PC-9 (cell line): Measurements from ENCODE around the gene ADRA2B. TPM values are rescaled to one million over a fixed set of nuclear protein-coding genes. Genes with fewer than 3 reads are reported as not detected.

Source experiments
- BruUV-seq: library from RNA; stranded (reverse); fragments of 400-500 nt; replicated peaks from 2 replicates; lab custom pipeline; 2021; lab: Mats Ljungman, UMichigan
- CTCF ChIA-PET: fragments of 300-600 bp; sonication (Branson Sonifier 250); formaldehyde crosslinking; loops from one replicate; lab custom pipeline; 2022; ENCODE audit warnings: antibody characterized with exemption; lab: Charles Lee
- POLR2A ChIA-PET: fragments of 300-600 bp; sonication (Branson Sonifier 250); formaldehyde crosslinking; loops from one replicate; lab custom pipeline; 2022; ENCODE audit warnings: antibody characterized with exemption; ENCODE audit not compliant: unreplicated experiment; lab: Charles Lee
- DNase-seq, 2 experiments: peaks; one replicate each; pipeline versions ENCODE4 v3.0.0 to v3.0.0-alpha.2; 2015 to 2022; ENCODE audit warnings: mixed read lengths in 1 of 2
- H2AFZ ChIP-seq: fragments of 200-600 bp; sonication (generic); 2 replicates; pipeline ENCODE4 v1.8.1; 2017; ENCODE audit warnings: antibody characterized with exemption
- H3F3A ChIP-seq: fragments of 200-600 bp; sonication (generic); 2 replicates; pipeline ENCODE4 v1.8.1; 2017; ENCODE audit warnings: antibody characterized with exemption, mild to moderate bottlenecking, low read depth; ENCODE audit not compliant: insufficient read depth
- H3K27ac ChIP-seq: fragments of 200-600 bp; sonication (generic); 2 replicates; pipeline ENCODE4 v1.6.1; 2016; ENCODE audit warnings: mixed run types
- H3K27me3 ChIP-seq: fragments of 200-600 bp; sonication (generic); 2 replicates; pipeline ENCODE4 v1.6.1; 2016; ENCODE audit warnings: low read depth, mixed run types; ENCODE audit not compliant: insufficient read depth
- H3K36me3 ChIP-seq: fragments of 200-600 bp; sonication (generic); 2 replicates; pipeline ENCODE4 v1.6.1; 2016; ENCODE audit warnings: low read depth, mixed run types
- H3K4me1 ChIP-seq: fragments of 200-600 bp; sonication (generic); replicated peaks from 2 replicates; pipeline ENCODE4 v1.6.1; 2016; ENCODE audit warnings: mixed run types; ENCODE audit not compliant: insufficient read depth
- H3K4me2 ChIP-seq: fragments of 200-600 bp; sonication (generic); 2 replicates; pipeline ENCODE4 v1.6.1; 2017; ENCODE audit warnings: mixed run types
- H3K4me3 ChIP-seq: fragments of 200-600 bp; sonication (generic); 2 replicates; pipeline ENCODE4 v1.6.1; 2016; ENCODE audit warnings: mixed run types
- H3K79me2 ChIP-seq: fragments of 200-600 bp; sonication (generic); 2 replicates; pipeline ENCODE4 v1.6.1; 2017; ENCODE audit warnings: low read depth, mixed run types
- H3K9me2 ChIP-seq: fragments of 200-600 bp; sonication (generic); 2 replicates; pipeline ENCODE4 v1.8.1; 2017; ENCODE audit warnings: mild to moderate bottlenecking; ENCODE audit not compliant: insufficient read depth
- H3K9me3 ChIP-seq: fragments of 200-600 bp; sonication (generic); 2 replicates; pipeline ENCODE4 v1.8.1; 2016; ENCODE audit warnings: low read depth; ENCODE audit not compliant: insufficient read depth
- H4K20me1 ChIP-seq: fragments of 200-600 bp; sonication (generic); 2 replicates; pipeline ENCODE4 v1.8.1; 2017; ENCODE audit not compliant: insufficient read depth
- CTCF ChIP-seq: fragments of 200-600 bp; sonication (generic); conservative IDR thresholded peaks from 2 replicates; pipeline ENCODE4 v1.6.1; 2017; ENCODE audit warnings: mixed run types, antibody characterized with exemption, mild to moderate bottlenecking, moderate library complexity
- EZH2 ChIP-seq: fragments of 200-600 bp; sonication (generic); IDR thresholded peaks from 2 replicates; pipeline ENCODE4 v1.8.0; 2017; ENCODE audit warnings: antibody characterized with exemption, low read depth
- intact Hi-C: fragments of 100-400 bp; cut with micrococcal nuclease; formaldehyde crosslinking; loops from one replicate; pipeline ENCODE4 v1.10.0; 2022; ENCODE audit not compliant: unreplicated experiment
- total RNA-seq: library from RNA; stranded (reverse); gene quantifications from 2 replicates; pipeline ENCODE4 v1.2.3, GENCODE V29; 2021

The ADRA2B gene
- total RNA-seq, 1 experiment from 2014 or later = 0.26 TPM

- Histone ChIP-seq H3K4me2 (no peak overlapping the region), H3F3A (no peaks in the 10 kb centered on the region), H3K9me3 (no peaks in the 10 kb centered on the region), H3K9me2 (no peaks in the 10 kb centered on the region), H3K27me3 (peaks cover 18% of the 10 kb centered on the region), H3K27ac (no peak overlapping the region), H4K20me1 (no peaks in the 10 kb centered on the region), H3K36me3 (no peaks in the 10 kb centered on the region), H3K4me3 (no peak overlapping the region), H3K4me1 (no peaks in the 10 kb centered on the region), H2AFZ (no peak overlapping the region), H3K79me2 (no peaks in the 10 kb centered on the region)
- intact Hi-C loops = no loop called here
- no TSS peak for BruUV-seq
- DNase-seq = no peak
- TF ChIP-seq EZH2 (no peak), CTCF (no peak)
- ChIA-PET CTCF (no interaction called here), POLR2A (no interaction called here)
Measured at GRCh38 chr2:96129528-96130120, 13.3 kb upstream of the ADRA2B start.

DNA sequence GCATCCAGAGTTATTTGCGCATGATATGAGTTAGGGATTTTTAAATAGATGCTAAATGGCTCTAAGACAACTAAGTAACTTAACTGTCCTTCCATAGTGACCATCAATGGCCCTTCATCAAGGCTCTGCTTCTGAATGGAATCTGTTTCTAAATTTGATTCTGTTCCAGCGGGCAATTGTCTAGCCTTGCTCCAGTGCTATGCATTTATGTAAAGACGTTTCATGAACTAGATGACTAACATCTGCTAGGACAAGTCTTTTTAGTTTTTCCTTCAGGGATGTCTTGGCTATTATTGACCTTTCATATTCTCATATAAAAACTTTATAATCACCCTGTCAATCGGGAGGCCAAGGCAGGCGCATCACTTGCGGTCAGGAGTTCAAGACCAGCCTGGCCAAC, 12.1 kb upstream of the ADRA2B start:
- Histone ChIP-seq H3K9me2 (no peaks in the 10 kb centered on the region), H3K27ac (no peak overlapping the region), H2AFZ (no peak overlapping the region), H3K4me3 (no peak overlapping the region), H4K20me1 (no peaks in the 10 kb centered on the region), H3K4me2 (no peak overlapping the region), H3K36me3 (no peaks in the 10 kb centered on the region), H3K27me3 (peaks cover 30% of the 10 kb centered on the region), H3K9me3 (no peaks in the 10 kb centered on the region), H3F3A (no peaks in the 10 kb centered on the region), H3K4me1 (no peaks in the 10 kb centered on the region), H3K79me2 (no peaks in the 10 kb centered on the region)
- BruUV-seq = no TSS peak
- POLR2A ChIA-PET = no interaction called here
- intact Hi-C loops = no loop called here
- TF ChIP-seq EZH2 = no peak
- no peak for TF ChIP-seq CTCF
- CTCF ChIA-PET = no interaction called here
- no peak for DNase-seq

DNA sequence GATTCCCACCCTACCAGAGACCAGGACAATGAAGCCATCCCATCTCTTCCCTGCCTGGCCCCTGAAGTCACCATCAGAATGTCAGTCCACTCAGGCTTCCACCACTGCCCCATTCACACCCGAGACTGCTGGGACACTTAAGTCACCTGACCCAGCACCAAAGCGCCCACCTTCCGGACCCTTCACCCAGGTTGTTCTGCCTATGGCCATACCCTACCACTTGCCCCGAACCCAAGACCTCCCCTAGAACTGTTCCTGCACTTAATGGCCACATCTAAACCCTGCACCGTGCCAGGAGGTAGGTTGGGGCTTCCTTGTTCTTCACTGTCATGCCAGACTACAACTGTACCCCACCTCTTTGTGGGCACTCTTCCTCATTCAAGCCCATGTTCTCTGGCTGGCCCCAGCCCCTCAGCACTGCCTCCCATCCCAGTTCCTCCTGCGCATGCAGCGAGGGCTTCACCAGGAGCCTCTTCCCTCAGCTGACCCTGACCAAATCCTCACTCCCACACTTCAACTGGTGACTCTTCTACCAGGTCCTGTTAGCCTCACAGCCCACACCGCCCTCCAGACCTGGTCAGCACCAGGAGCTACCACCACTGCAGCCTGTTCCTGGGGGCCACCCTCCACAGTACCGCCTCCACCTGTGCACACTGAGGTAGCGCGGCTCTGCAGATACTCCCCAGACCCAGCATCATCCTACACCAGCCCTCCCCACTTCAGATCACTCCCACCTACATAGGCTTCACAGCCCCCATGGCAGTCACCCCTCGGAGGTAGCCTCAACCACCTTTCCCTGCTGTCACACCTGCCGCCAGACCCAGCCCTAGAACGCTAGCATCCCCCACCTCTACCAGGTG, 8.3 kb upstream of the ADRA2B start:
- H3K4me1 ChIP-seq = no peaks in the 10 kb centered on the region
- H3K9me2 ChIP-seq = no peaks in the 10 kb centered on the region
- CTCF ChIA-PET = no interaction called here
- no peak overlapping the region for H3K27ac ChIP-seq
- H3K4me3 ChIP-seq = no peak overlapping the region
- H3K4me2 ChIP-seq = no peak overlapping the region
- H3K36me3 ChIP-seq = no peaks in the 10 kb centered on the region
- peaks cover 68% of the 10 kb centered on the region for H3K27me3 ChIP-seq
- DNase-seq = no peak
- intact Hi-C loops = no loop called here
- POLR2A ChIA-PET = no interaction called here
- H4K20me1 ChIP-seq = no peaks in the 10 kb centered on the region
- no peaks in the 10 kb centered on the region for H3K79me2 ChIP-seq
- no peak overlapping the region for H2AFZ ChIP-seq
- no peak for TF ChIP-seq CTCF
- TF ChIP-seq EZH2 = no peak
- H3F3A ChIP-seq = no peaks in the 10 kb centered on the region
- H3K9me3 ChIP-seq = no peaks in the 10 kb centered on the region
- no TSS peak for BruUV-seq
